Tibial nerve (tissue), 4 donors: ENCODE measurements around the gene ZNF578. TPM values are rescaled to one million over a fixed set of nuclear protein-coding genes. Genes with fewer than 3 reads are reported as not detected.

Source experiments
- DNase-seq, 2 donors: peaks; one replicate each; pipeline ENCODE4 v3.0.0-alpha.2; 2019; ENCODE audit warnings: low spot score in 2 of 2
- H3K27ac ChIP-seq, 4 donors: fragments of 200-600 bp; sonication (generic) in 3 of 4; one replicate each; pipeline ENCODE4 v1.5.1; 2017 to 2019; ENCODE audit warnings: mild to moderate bottlenecking in 1 of 4
- H3K27me3 ChIP-seq, 2 donors: fragments of 200-600 bp; sonication (generic) in 1 of 2; one replicate each; pipeline versions ENCODE4 v1.5.1 to v1.6.0; 2017 to 2019
- H3K36me3 ChIP-seq, 3 donors: fragments of 200-600 bp; sonication (generic); one replicate each; pipeline ENCODE4 v1.5.1; 2018 to 2019
- H3K4me1 ChIP-seq, 4 donors: fragments of 200-600 bp; sonication (generic) in 3 of 4; one replicate each; pipeline ENCODE4 v1.5.1; 2017 to 2019
- H3K4me3 ChIP-seq, 4 donors: fragments of 200-600 bp; sonication (generic) in 3 of 4; one replicate each; pipeline ENCODE4 v1.5.1; 2017 to 2019; ENCODE audit warnings: mild to moderate bottlenecking in 1 of 4, moderate library complexity in 1 of 4
- H3K9me3 ChIP-seq, 4 donors: fragments of 200-600 bp; sonication (generic) in 3 of 4; one replicate each; pipeline ENCODE4 v1.5.1; 2017 to 2019
- EP300 ChIP-seq, 2 donors: sonication (generic); formaldehyde crosslinking; IDR thresholded peaks; one replicate each; pipeline ENCODE4 v1.6.1; 2017; ENCODE audit warnings: antibody characterized with exemption in 2 of 2, mild to moderate bottlenecking in 1 of 2
- POLR2A ChIP-seq, 2 donors: fragments of 450-650 bp; IDR thresholded peaks; one replicate each; pipeline ENCODE4 v1.6.1; 2017; ENCODE audit warnings: antibody characterized with exemption in 2 of 2, mild to moderate bottlenecking in 2 of 2, moderate library complexity in 2 of 2
- WGBS, 2 donors: methylation state at CpG; one replicate each; pipeline ENCODE4 v1.1.5; 2018; 5-methylcytosine and 5-hydroxymethylcytosine counted together
- total RNA-seq, 4 donors: library from RNA; depleted of rRNA; stranded (reverse); fragments of >200 nt; gene quantifications; one replicate each; pipeline ENCODE4 v1.1.0, GENCODE V29; 2016
- TF ChIP-seq, protein P1 (sequence below), 5 experiments: fragments of 200-600 bp in 3 of 5; fragments of 450-650 bp in 2 of 5; sonication (generic) in 3 of 5; IDR thresholded peaks; one replicate each; pipeline ENCODE4 v1.5.1; 2016 to 2019; ENCODE audit warnings: antibody characterized with exemption in 5 of 5, mild to moderate bottlenecking in 3 of 5, moderate library complexity in 2 of 5

Gene ZNF578
- total RNA-seq, 4 donors from 2014 or later = 0.98 to 2.9 (median 2.1) TPM; not detected in 1

DNA sequence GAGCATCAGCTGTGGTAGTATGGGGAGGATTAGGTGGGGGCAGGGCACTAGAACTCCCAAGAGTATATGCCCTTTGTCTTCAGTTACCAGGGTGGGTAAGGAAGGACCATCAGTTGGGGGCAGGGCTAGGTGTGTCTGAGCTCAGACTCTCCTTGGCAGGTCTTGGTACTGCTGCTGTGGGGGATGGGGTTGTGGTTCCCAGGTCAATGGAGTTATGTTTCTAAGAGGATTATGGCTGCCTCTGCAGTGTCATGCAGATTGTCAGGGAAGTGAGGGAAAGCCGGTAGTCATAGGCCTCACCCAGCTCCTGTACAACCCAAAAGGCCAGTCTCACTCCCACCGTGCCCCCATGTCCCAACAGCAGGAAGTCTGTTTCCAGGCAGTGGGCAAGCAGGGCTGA, 8.8 kb upstream of the ZNF578 start:
- Histone ChIP-seq H3K36me3 (no peaks in the 10 kb centered on the region), H3K27me3 (no peaks in the 10 kb centered on the region), H3K9me3 (peaks cover 0 to 89% (median 23%) of the 10 kb centered on the region in 4 donors), H3K4me1 (no peaks in the 10 kb centered on the region), H3K27ac (no peak overlapping the region), H3K4me3 (no peak overlapping the region)
- no peak for DNase-seq
- TF ChIP-seq POLR2A (IDR thresholded peaks at IDR 0.05) = no peak
- no peak for TF ChIP-seq EP300 (IDR thresholded peaks at IDR 0.05)
- TF ChIP-seq, protein P1, sequence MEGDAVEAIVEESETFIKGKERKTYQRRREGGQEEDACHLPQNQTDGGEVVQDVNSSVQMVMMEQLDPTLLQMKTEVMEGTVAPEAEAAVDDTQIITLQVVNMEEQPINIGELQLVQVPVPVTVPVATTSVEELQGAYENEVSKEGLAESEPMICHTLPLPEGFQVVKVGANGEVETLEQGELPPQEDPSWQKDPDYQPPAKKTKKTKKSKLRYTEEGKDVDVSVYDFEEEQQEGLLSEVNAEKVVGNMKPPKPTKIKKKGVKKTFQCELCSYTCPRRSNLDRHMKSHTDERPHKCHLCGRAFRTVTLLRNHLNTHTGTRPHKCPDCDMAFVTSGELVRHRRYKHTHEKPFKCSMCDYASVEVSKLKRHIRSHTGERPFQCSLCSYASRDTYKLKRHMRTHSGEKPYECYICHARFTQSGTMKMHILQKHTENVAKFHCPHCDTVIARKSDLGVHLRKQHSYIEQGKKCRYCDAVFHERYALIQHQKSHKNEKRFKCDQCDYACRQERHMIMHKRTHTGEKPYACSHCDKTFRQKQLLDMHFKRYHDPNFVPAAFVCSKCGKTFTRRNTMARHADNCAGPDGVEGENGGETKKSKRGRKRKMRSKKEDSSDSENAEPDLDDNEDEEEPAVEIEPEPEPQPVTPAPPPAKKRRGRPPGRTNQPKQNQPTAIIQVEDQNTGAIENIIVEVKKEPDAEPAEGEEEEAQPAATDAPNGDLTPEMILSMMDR (IDR thresholded peaks at IDR 0.05) = no peak
- WGBS, 2 donors = 42 to 50% methylated on average over 2 of the region's 2 CpGs

GRCh38 chr19:52451241-52451640, 2.1 kb upstream of the ZNF578 start:
- peaks cover 0 to 10% (median 2%) of the 10 kb centered on the region in 4 donors for H3K4me1 ChIP-seq
- TF ChIP-seq EP300 (IDR thresholded peaks at IDR 0.05) = no peak
- no peak for TF ChIP-seq POLR2A (IDR thresholded peaks at IDR 0.05)
- TF ChIP-seq, protein P1 (IDR thresholded peaks at IDR 0.05) = no peak
- H3K27me3 ChIP-seq = no peaks in the 10 kb centered on the region
- peaks cover 0 to 17% (median 0%) of the 10 kb centered on the region in 3 donors for H3K36me3 ChIP-seq
- H3K9me3 ChIP-seq = peaks cover 0 to 89% (median 22%) of the 10 kb centered on the region in 4 donors
- no peak overlapping the region for H3K27ac ChIP-seq
- H3K4me3 ChIP-seq = no peak overlapping the region
- no peak for DNase-seq
- WGBS, 2 donors = 35 to 44% methylated on average over 41 of the region's 41 CpGs

GRCh38 chr19:52464798-52465470, 11.6 kb downstream of the ZNF578 start:
- Histone ChIP-seq H3K4me1 (no peaks in the 10 kb centered on the region), H3K27ac (no peak overlapping the region), H3K4me3 (no peak overlapping the region), H3K9me3 (peaks cover 6 to 100% (median 46%) of the 10 kb centered on the region in 4 donors), H3K36me3 (peaks cover 0 to 88% (median 3%) of the 10 kb centered on the region in 3 donors), H3K27me3 (no peaks in the 10 kb centered on the region)
- WGBS, 2 donors = 84 to 88% methylated on average over 14 of the region's 14 CpGs
- DNase-seq = no peak
- TF ChIP-seq EP300 (IDR thresholded peaks at IDR 0.05) (no peak), POLR2A (IDR thresholded peaks at IDR 0.05) (no peak)
- TF ChIP-seq, protein P1 (IDR thresholded peaks at IDR 0.05) = no peak

DNA sequence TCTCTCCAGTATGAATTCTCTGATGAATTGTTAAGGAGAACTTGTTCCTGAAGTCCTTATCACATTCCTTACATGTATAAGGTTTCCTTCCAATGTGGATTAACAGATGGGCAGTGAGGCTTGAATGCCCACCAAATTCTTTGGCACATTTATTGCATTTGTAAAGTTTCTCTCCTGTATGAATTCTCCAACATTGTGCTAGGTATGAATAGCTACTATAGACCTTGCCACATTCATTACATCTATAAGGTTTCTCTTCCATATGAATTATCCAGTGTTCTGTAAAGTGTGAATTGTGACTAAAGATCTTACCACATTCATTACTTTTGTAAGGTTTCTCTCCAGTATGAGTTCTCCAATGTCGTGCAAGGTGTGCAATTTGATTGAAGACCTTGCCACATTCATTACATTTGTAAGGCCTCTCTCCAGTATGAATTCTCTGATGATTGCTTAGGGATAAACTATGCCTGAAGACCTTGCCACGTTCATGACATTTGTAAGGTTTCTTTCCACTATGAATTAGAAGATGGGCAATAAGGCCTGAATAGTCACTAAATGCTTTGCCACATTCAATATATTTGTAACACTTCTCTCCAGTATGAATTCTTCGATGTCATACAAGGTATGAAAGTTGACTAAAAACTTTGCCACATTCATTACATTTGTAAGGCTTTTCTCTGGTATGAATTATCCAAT, 20.4 kb downstream of the ZNF578 start:
- DNase-seq = no peak
- TF ChIP-seq POLR2A (IDR thresholded peaks at IDR 0.05) (no peak), EP300 (IDR thresholded peaks at IDR 0.05) (no peak)
- TF ChIP-seq, protein P1 (IDR thresholded peaks at IDR 0.05) = no peak
- Histone ChIP-seq H3K36me3 (peaks cover 0 to 54% (median 0%) of the 10 kb centered on the region in 3 donors), H3K4me1 (no peaks in the 10 kb centered on the region), H3K27me3 (no peaks in the 10 kb centered on the region), H3K27ac (no peak overlapping the region), H3K4me3 (no peak overlapping the region), H3K9me3 (peaks cover 14 to 100% (median 66%) of the 10 kb centered on the region in 4 donors)
- WGBS, 2 donors = 92 to 95% methylated on average over 3 of the region's 3 CpGs
